Measurements from ENCODE around the gene KCTD3.

DNA sequence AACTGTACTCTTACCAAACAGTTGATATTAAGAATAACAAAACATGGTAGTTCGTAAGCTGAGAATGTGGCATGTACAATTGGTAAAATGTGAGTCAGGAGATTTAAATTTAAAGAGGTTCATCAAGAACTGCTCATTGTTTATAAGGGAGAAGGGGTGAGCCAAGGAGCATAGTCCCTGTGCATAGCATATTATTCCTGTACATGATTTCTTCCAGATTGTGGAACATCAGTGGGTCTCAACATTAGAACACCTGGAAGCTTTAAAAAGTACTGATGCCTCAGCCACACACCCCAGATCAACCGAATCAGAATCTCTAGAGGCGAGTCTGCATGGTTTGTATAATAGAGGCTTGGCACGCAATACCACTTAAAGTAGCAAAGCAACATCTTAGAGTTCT is 56.1 kb downstream of the KCTD3 start:
- TF ChIP-seq, protein P1, sequence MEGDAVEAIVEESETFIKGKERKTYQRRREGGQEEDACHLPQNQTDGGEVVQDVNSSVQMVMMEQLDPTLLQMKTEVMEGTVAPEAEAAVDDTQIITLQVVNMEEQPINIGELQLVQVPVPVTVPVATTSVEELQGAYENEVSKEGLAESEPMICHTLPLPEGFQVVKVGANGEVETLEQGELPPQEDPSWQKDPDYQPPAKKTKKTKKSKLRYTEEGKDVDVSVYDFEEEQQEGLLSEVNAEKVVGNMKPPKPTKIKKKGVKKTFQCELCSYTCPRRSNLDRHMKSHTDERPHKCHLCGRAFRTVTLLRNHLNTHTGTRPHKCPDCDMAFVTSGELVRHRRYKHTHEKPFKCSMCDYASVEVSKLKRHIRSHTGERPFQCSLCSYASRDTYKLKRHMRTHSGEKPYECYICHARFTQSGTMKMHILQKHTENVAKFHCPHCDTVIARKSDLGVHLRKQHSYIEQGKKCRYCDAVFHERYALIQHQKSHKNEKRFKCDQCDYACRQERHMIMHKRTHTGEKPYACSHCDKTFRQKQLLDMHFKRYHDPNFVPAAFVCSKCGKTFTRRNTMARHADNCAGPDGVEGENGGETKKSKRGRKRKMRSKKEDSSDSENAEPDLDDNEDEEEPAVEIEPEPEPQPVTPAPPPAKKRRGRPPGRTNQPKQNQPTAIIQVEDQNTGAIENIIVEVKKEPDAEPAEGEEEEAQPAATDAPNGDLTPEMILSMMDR (conservative IDR thresholded peaks at IDR 0.05; ENCODE audit: low read length), result no peak
- TF ChIP-seq EZH2phosphoT487 (IDR thresholded peaks at IDR 0.05; ENCODE audit: borderline replicate concordance), result no peak

Data from Loucy (cell line).